NK-92 treated with Interleukin-12 subunit alpha and Interleukin-12 subunit beta, amount 100 ng/mL, for 24 hours (cell line): ENCODE measurements around the gene DNAJA3.

Source experiments
- DNase-seq: peaks from one replicate; lab custom pipeline; 2025; lab: John Stamatoyannopoulos, UW

Gene DNAJA3

DNA sequence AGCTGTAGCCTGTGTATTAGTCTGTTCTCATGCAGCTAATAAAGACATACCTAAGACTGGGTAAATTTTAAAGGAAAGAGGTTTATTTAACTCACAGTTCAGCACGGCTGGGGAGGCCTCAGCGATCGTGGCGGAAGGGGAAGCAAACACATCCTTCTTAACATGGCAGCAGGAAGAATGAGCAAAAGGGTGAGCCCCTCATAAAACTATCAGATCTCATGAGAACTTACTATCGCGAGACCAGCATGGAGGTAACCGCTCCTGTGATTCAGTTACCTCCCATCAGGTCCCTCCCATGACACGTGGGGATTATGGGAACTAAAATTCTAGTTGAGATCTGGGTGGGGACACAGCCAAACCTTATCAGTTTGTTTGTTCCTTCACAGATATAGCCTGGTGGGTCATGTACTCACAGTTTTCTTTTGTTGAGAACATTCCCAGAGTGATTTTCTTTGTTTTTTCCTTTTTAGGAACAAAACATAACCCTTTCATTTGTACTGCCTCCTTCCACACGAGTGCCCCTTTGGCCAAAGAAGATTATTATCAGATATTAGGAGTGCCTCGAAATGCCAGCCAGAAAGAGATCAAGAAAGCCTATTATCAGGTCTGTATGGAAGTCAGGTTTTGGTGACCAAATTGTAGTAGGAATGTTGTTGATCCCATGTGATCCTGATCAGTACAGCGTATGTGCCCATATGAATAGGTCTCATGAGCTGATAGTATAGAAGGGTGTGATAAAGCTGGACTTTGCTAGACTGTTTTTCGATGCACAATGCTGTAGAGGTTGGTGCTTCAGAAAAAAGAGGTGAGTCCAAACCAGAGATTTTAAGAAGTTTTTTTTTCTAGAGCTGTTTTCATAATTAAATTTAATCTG is 8.5 kb downstream of the DNAJA3 start:
- no peak for DNase-seq

DNA sequence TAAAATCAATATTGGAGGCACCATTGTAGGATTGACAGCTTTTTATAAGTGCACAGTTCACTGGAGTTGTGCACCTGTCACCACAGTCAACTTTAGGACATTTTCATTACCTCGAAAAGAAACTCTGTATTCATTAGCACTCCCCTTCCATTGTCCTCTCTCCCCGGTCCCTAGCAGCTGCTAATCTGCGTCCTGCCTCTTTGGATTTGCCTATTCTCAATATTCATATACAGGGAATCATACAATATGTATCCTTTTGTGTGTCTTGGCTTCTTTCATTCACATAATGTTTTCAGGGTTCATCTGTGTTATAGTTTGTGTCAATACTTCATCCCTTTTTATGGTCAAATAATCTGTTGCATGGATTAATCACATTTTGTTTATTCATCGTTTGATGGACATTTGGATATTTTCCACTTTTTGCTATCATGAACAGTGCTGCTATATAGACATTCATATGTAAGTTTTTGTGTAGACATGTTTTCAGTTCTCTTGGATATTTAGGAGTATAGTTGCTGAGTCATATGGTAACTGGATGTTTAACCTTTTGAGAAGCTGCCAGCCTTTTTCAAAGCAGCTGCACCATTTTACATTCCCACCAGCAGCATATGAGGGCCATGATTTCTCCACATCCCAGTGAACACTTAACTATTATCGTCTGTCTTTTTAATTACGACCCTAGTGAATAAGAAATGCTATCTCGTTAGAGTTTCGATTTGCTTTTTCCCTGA is 9.8 kb downstream of the DNAJA3 start:
- DNase-seq: no peak

DNA sequence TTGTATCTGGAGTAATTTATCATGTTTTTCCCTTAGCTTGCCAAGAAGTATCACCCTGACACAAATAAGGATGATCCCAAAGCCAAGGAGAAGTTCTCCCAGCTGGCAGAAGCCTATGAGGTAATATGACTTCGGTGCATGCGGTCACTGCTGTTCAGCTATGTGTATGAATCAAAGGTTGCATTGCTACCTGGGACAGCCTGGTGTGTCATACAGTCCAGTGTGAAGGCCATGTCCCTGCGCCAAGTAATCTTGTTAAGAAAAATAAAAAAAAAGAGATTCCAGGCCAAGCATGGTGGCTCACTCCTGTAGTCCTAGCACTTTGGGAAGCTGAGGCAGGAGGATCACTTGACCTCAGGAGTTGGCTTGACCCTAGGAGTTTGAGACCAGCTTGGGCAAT is 11.7 kb downstream of the DNAJA3 start:
- no peak for DNase-seq

DNA sequence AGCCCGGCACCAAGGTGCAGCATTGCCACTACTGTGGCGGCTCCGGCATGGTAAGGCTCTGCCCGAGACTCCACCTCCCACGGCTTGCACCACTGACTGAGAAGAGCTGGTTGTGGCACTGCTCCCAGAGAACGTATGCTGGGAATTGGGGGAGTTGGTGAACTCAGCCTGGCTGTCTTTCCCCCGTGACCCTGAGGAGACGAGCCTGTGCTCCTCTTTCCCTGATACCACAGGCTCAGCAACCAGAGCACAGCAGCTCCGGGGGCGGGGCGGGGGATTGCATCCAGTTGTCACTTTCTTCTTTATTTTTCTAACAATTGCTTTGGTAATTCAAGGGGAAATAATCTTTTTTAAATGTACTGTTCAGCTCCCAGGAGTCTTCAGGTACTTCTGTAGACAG is 16.7 kb downstream of the DNAJA3 start:
- no peak for DNase-seq

DNA sequence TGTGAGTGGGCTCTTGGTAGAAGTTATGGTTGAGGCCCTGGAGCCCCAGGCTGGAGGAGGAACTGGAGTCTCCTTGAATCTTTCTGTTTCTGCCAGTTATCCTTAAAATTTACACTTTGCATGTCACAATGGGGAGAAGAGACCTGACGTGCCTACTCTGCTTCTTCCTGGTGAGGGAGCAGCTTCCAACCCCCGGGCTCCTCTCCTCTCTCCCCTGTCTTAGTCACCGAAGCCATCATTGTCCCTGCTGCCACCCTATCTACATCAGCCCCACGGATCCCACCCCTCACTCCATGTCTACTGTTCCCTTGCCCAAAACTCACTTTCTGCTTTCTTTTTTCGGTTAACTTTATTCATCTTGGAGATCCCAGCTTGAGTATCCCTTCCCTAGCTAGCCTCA is 17.6 kb downstream of the DNAJA3 start:
- DNase-seq: no peak

DNA sequence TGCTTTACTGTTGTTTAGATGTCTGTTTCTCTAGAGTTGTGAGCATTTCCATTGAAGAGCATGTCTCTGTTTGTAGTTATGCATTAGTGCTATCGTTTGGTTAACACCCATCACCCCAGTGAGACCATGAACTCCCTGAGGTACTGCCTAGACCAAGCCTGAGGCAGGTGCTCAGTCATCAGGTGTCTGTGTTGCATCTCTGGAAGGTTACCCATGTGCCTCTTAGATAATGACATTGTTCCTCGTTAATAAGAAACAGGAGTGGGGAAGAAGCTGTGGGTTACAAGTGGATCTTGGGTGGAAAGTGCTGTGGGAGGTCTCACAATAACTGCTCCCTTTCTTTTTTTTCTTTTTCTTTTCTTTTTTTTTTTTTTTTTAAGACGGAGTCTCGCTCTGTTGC is 18.3 kb downstream of the DNAJA3 start:
- no peak for DNase-seq

DNA sequence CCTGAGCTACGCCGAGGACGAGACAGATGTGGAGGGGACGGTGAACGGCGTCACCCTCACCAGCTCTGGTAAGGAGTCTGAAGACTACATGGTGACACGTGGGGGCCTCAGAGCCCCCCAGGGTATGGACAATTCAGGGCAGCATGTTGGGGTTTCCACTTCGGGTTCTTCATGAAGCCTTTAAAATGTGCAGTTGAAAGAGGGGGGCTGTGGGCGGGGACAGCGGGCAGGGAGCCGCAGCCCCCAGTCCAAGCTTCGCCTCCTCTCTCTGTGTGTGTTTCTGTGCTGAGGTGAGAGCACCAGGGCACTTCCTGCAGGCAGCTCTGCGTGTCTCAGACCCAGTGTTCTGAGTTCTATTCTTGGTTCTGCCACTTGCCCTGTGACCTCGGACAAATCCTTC is 24.8 kb downstream of the DNAJA3 start:
- DNase-seq: no peak

DNA sequence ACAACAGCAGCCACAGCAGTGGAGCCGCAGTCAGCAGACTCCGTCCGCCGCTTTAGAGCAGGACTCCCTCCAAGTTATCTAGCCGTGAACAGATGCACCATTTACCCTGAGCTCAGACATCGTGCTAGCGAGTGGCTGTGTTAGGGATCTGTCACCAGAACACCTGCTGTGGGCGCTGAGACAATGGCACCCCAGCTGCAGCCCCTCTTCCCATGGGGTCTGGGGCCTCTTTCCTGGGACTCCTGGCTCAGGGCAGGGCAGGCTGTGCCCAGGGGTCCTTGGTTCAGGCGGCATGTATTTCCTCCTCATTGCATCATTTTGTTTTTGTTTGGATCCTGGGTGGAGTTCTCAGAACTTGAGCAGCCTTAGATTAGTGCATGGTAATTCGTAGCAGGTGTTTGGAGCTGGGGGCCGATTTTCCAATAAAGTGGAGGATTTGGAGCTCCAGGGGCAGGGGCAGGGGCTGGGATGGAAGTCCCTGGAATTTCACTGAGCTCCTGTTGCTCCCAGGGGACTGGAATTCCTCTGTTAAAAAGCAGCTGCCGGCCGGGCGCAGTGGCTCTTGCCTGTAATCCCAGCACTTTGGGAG is 25.4 kb downstream of the DNAJA3 start:
- no peak for DNase-seq

DNA sequence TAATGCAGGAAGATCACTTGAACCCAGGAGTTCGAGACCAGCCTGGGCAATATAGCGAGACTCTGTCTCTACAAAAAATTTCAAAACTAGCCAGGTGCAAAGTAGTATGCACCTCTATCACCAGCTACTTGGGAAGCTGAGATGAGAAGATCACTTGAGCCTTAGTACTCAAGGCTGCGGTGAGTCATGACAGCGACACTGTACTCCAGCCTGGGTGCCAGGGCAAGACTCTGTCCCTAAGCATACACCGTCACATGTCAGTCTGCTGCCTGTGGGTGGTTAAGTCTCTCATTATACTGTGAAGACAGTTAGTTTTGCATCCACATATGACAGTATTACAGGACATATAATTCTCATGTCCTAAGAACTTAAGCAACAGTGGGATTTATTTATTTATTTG is 27.0 kb downstream of the DNAJA3 start:
- DNase-seq: no peak

DNA sequence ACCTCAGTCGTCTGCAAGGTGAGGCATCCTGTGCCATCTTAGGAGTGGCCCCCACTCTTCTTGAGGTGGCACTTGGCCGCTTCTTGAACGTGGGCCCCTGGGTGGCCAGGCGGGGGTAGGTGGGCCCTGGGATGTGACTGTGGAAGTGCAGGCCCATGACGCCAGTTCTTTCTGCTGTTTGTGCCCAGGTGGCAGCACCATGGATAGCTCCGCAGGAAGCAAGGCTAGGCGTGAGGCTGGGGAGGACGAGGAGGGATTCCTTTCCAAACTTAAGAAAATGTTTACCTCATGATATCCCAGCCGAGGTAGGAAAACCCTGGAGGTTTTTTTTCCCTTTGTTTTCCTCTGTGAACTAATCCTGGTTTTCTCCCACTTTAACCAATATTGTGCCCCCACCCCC is 29.0 kb downstream of the DNAJA3 start:
- DNase-seq: no peak

DNA sequence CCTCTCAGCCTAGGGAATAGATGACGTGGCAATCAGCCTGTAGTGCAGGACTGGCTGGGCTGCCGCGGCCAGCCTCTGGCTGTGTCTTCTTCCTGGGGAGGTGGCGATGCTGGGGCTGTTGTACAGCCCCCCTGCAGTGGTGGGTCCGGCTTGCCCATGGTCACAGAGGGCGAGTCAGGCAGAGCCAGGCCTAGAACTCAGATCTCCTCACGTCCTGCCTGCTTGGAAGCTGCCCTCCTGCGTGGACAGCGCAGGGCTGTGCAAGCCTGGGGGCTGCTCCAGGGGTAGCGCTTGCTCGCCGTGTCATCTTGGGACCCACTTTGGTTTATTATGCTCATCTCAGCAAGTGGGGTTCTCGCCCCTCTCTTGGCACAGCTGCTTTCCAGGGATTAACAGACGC is 29.4 kb downstream of the DNAJA3 start:
- no peak for DNase-seq

DNA sequence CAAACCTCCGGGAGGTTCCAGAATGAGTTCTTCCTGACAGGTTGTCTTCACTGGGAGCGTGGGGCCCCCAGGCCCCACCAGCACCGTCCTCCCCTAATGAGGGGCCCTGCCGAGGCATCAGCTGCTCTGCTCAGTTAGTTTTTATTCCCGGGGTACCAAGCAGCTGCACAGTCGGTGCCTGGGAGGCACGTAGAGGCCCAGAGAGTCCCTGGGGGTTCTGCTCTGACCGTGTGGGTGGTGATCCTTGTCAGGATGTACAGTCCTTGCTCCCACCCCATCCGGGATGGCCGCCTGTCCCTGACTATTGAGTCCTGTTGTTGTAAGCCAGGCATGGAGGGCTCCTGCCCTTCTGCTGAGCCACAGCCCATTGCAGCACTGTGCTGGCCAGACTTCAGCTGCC is 30.3 kb downstream of the DNAJA3 start:
- DNase-seq: no peak

DNA sequence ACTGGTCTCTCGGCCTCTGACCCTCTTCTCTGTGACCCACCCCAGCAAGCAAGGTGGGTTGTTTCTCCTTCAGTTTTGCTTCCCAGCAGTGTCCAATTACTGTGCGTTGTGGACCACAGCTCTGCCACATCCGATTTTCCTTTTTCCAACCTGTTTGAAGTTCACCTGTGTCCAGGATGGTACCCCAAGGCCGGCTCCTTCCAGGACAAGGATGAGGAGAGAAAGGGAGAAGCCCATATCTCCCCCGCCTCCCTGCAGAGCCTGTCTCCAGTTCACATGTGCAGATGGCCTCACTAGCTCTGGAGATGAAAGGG is 35.2 kb downstream of the DNAJA3 start:
- no peak for DNase-seq

DNA sequence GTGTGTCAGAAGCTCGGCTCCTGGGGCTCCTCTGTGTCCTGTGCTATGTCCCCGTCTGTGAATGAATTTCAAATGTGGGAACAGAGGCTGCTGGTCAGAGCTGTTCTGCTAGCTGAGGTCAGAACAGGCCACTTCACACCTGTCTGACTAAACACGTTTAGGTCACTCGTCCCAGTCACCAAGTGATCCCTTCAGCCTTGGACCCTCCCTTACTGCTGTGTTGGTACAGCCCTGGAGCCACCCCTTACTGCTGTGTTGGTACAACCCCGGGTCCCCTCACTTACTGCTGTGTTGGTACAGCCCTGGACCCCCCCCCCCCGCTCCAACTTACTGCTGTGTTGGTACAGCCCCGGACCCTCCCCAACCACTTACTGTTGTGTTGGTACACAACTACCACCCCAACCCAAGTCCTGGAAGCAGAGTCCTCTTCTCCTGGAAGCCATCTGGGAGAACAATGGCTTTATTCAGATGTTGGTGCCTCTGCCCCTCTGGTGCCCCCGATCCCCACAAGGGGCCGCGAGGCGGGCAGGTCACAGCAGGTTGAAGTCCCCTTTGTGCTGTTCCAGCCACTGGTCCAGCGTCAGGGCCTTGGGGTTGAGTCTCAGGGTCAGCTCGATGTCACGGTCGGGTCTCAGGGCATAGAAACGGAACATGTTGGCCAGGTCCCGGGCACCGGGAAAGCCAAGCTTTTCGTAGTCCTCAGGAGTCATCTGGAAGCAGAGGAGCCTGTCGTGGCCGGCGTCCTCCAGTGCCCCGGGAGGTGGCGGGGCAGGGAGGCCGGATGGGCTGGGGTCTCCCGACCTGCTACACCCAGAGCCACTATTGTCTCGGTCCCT is 35.8 kb downstream of the DNAJA3 start:
- DNase-seq: no peak

DNA sequence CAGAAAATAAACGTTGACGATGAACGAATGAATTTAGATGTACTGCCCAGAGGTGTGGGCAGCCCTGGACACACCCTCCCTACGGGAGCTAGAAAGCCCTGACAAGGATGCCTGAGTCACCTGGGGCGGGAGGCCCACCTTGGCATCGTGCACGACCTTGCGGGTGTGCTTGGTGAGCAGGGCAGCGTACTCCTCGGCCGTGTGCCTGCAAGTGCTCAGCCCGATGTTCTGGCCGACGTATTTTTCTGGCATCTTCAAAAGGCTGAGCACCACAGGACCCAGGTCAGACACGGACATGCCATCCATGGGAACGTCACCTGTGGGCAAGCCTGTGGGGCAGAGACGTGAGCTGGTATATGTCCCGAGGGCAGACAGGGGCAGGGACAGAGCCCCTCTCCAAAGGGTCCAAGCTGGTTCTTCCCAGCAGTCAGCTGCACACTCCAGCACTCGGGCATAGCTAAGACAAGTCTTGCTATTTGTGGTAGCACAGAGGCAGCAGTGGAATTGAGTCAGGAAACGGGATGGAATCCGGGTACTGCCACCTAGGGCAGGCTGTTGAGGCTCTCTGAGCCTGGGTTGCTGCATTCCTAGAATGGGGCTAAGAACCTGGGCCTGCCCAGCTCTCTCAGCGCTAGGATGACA is 38.0 kb downstream of the DNAJA3 start:
- DNase-seq: no peak

DNA sequence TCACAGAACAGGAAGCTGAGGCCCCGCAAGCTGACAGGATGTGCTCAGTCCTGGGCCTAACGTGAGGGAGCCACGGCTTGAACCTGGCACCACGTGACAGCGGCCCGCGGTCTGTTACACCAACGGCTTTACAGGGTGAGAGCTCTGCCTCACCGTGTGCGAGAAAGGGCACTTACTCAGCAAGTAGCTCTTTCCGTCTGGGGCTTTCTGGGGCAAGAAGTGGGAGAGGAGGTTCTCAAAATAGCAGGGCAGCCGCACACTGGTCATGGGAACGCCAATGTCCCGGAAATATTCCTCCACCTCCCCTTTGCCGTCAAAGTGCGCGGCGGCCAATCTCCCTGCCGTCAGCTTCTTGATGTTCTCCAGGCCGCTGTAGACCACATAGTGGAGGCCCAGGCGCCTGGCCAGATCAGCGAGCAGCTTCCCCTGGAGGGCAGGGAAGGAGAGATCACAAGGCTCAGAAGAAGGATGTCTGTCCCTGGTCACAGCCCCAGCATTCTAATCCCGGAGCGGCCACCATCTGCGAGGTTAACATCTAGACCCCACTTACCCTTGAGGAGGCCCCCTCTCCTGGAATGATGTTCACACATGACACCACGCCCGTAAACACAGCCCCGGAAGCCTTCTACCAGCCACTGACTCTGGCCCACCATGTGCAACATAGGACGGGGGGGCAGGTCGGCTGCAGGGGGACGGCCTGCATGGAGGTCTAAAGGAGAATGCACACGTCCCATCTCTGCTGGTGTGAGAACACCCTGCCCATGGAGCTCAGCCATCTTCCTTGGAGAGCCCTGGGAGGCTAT is 40.5 kb downstream of the DNAJA3 start:
- DNase-seq: no peak

DNA sequence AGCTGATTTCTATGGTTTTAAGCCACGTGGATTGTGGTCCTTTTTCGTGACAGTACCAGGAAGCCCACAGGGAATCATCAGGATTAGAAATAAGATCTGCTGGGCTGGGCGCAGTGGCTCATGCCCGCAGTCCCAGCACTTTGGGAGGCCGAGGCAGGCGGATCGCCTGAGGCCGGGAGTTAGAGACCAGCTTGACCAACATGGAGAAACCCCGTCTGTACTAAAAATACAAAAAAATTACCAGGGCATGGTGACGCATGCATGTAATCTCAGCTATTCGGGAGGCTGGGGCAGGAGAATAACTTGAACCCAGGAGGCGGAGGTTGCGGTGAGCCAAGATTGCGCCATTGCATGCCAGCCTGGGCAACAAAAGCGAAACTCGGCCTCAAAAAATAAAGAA is 42.2 kb downstream of the DNAJA3 start:
- DNase-seq: no peak

DNA sequence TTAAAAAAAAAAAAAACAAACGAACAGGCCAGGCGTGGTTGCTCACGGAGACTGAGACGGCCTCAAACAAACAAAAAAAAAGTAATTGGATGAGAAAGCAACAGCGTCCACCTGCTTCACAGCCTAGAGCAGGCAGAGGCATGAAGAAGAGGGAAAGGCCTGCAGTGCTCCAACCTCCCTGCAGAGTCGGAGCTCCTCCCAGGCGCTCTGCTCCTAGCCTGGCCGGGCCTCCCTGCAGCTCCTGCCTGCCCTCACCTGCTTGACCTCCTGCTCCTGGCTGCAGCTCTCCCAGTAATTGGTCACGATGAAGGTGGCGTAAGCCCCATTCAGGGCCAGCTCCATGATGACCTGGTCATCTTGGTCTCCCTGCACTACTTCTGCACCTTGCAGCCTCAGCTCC is 43.3 kb downstream of the DNAJA3 start:
- no peak for DNase-seq

DNA sequence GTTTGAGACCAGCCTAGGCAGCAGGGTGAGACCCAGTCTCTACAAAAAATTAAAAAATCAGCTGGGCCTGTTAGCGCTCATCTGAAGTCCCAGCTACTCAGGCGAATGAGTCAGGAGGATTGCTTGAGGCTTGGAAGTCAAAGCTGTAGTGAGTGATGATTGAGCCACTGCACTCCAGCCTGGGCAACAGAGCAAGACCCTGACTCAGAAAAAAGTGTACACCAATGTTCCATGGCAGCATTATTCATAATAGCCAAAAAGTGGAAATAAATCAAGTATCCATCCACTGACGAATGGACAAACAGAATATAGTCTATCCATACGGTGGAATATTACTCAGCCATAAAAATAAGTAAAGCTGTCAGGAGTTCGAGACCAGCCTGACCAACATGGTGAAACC is 46.2 kb downstream of the DNAJA3 start:
- DNase-seq: no peak

DNA sequence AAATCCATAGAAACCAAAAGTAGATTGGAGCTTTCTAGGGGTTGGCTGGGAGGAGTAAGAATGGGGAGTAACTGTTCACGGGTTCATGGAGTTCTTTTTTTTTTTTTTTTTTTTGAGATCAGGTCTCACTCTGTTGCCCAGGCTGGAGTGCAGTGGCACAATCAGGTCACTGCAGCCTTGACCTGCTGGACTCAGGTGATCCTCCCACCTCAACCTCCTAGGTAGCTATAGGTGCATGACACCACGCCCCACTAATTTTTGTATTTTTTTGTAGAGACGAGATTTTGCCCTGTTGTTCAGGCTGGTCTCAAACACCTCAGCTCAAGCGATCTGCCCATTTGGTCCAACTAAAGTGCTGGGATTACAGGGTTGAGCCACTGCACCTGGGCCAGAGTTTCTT is 47.2 kb downstream of the DNAJA3 start:
- no peak for DNase-seq
